ENCODE data around the gene GNAT1. TPM values are rescaled to one million over a fixed set of nuclear protein-coding genes. Genes with fewer than 3 reads are reported as not detected.

GNAT1 gene
- total and polyA plus RNA-seq, 2 of the 13 experiments (the other 11 are each of a cell fraction or from before 2014, with no cell fraction given), result 0.15 TPM; not detected in 1

DNA sequence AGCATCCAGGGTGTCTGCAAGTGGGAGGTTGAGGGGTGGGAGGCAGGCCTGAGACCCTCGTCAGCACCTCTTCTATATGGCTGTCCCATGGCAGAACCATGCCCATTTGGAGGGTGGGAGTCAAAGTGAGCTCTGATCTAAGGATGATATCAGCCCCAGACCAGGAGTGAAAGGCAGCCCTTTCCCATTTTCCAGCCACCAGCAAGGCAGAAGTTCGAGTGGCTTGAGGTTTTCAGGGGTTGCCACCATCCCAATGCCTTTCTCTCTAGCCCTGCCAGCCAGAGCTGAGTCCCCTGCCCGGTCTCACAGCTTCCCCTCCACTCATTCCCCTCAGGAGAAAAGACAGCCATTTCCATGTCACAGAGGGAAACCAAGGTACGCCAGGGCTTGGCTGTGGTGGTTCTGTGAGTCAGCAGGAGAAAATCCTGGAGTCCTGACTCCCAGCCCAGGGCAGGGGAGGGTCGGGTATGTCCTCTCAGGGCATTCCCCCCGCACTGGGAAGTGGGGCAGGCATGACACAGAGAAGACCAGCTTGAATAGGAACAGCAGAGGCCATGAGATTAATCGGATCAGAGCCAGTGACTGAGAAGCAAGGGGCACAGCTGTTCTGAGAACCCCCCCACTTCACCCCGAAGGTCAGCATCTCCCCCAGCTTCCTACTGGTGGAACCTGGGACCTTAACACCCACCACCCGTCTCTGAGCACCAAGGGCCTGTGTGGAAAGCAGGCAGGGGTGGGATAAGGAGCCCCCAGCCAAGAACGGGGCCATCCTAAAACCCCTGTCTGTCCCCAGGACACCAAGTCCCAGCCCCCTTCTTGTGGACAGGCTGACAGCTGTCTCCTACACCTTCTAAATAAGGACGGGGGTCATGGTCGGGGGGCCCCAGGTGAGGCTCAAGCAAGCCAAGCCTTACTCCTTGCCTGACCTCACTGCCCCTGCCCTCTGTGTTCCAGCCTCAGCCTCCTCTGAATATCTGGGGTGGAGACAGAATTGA lies 12.7 kb downstream of the GNAT1 start:
- ChIA-PET CTCF (ENCODE audit: low intra/inter-chr PET ratio, low total read pairs) (no interaction called here), POLR2A (interaction anchor here (0.7 to 15.7 kb wide), 22 partner anchors 9 to 117 kb away, joined by 3 to 844 read pairs (median 6); partner anchors contain the start of genes GNAI2, HYAL1, HYAL3 and IFRD2)
- Histone ChIP-seq H3K27me3 (ENCODE audit: control insufficient read depth in 1 of 2, insufficient read depth in 2 of 2, low read length in 2 of 2) (no peaks in the 10 kb centered on the region), H3K27ac (ENCODE audit: extremely low read length, insufficient read depth, low read length) (peak overlapping the region; percentile 86), H3K4me2 (ENCODE audit: low read depth, low read length) (peak overlapping the region; percentile 96), H2AFZ (ENCODE audit: low read length) (no peak overlapping the region), H3K4me3 (replicated peaks in 1 of 3; ENCODE audit: insufficient read depth in 1 of 3, low read depth in 2 of 3, low read length in 3 of 3) (peak overlapping the region; percentile 54 to 85 (median 69); a peak in 5 of 6 replicates), H3K9me3 (ENCODE audit: low read length) (no peaks in the 10 kb centered on the region), H3K36me3 (replicated peaks in 1 of 2; ENCODE audit: control insufficient read depth in 1 of 2, insufficient read depth in 2 of 2, low read length in 2 of 2) (no peaks in the 10 kb centered on the region; a peak in 1 of 5 replicates), H3K79me2 (ENCODE audit: insufficient read depth, low read length) (peaks cover 35% of the 10 kb centered on the region), H3K4me1 (ENCODE audit: insufficient read depth, low read length) (peaks cover 72% of the 10 kb centered on the region), H4K20me1 (ENCODE audit: insufficient read depth, low read length) (peaks cover 4% of the 10 kb centered on the region; the same call in 1 of the 2 replicates), H3K9ac (ENCODE audit: insufficient read depth, low read depth, low read length) (peak overlapping the region; percentile 77)
- intact Hi-C loops (cut with micrococcal nuclease; ENCODE audit: unreplicated experiment), result no loop called here
- in situ Hi-C loops (cut with HindIII; ENCODE audit: extremely low pct_ligation_motif_present, low pct_unique_long_range_greater_than_20kb), result no loop called here
- ATAC-seq (no peak), DNase-seq (ENCODE audit: low spot score) (no peak), FAIRE-seq (no peak)
- 8% methylated on average over 7 of the region's 12 CpGs for WGBS (ENCODE audit: low lambda C conversion rate)
- BruUV-seq (replicated peaks), result TSS peak; percentile 42
- peak; percentile 8; the same call in 1 of the 2 replicates for TF ChIP-seq SP2 (CRISPR knock-in tag; IDR thresholded peaks at IDR 0.05)
- no peak for TF ChIP-seq ZNF543 (CRISPR knock-in tag; IDR thresholded peaks at IDR 0.05)
- TF ChIP-seq ZNF572 (CRISPR knock-in tag; IDR thresholded peaks at IDR 0.05), result 0 out of 2 replicates have a peak, but pooled peaks have one; percentile 31
- TF ChIP-seq TBX2 (CRISPR knock-in tag; IDR thresholded peaks at IDR 0.05; ENCODE audit: borderline replicate concordance), result no peak
- no peak for TF ChIP-seq ZNF512B (CRISPR knock-in tag; IDR thresholded peaks at IDR 0.05; ENCODE audit: borderline replicate concordance)
- TF ChIP-seq, protein P1, sequence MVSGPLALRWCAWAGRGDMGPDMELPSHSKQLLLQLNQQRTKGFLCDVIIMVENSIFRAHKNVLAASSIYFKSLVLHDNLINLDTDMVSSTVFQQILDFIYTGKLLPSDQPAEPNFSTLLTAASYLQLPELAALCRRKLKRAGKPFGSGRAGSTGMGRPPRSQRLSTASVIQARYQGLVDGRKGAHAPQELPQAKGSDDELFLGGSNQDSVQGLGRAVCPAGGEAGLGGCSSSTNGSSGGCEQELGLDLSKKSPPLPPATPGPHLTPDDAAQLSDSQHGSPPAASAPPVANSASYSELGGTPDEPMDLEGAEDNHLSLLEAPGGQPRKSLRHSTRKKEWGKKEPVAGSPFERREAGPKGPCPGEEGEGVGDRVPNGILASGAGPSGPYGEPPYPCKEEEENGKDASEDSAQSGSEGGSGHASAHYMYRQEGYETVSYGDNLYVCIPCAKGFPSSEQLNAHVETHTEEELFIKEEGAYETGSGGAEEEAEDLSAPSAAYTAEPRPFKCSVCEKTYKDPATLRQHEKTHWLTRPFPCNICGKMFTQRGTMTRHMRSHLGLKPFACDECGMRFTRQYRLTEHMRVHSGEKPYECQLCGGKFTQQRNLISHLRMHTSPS (CRISPR knock-in tag; IDR thresholded peaks at IDR 0.05; ENCODE audit: low read depth), result 0 out of 2 replicates have a peak, but pooled peaks have one; percentile 7
- 0 out of 2 replicates have a peak, but pooled peaks have one; percentile 13 for TF ChIP-seq MTERF4 (CRISPR knock-in tag; IDR thresholded peaks at IDR 0.05)
- peak; percentile 5; the same call in 1 of the 2 replicates for TF ChIP-seq ZBTB26 (CRISPR knock-in tag; IDR thresholded peaks at IDR 0.05; ENCODE audit: borderline replicate concordance)
- no peak for TF ChIP-seq IKZF4 (CRISPR knock-in tag; IDR thresholded peaks at IDR 0.05; ENCODE audit: borderline replicate concordance, low read depth, not compliant biosample characterization)
- no peak for TF ChIP-seq ZBTB2 (CRISPR knock-in tag; IDR thresholded peaks at IDR 0.05; ENCODE audit: low read depth)
- no peak for TF ChIP-seq ONECUT2 (CRISPR knock-in tag; IDR thresholded peaks at IDR 0.05)
- TF ChIP-seq PHF5A (CRISPR knock-in tag; IDR thresholded peaks at IDR 0.05; ENCODE audit: low read depth, unreplicated experiment), result no peak

Data from HepG2 (cell line).